ENCODE measurements around the gene MAGEA2.

DNA sequence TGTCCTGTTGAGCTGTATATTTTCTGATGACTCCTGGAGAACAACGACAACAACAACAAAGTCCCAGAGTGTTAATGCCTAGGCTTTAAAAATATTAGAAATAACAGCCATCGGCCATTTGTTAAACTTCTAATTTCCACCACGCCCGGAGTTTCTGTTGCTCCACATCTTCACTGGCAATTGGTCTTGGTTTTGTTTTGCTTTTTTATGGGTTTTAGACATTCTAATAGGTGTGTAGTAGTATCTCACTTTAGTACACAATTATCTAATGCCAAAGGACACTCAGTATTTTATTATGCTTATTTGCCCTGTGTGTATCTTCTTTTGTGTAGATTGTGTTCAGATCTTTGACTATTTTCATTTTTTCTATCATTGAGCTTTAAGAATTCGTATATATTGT is 15.1 kb downstream of the MAGEA2 start:
- TF ChIP-seq, protein P1, sequence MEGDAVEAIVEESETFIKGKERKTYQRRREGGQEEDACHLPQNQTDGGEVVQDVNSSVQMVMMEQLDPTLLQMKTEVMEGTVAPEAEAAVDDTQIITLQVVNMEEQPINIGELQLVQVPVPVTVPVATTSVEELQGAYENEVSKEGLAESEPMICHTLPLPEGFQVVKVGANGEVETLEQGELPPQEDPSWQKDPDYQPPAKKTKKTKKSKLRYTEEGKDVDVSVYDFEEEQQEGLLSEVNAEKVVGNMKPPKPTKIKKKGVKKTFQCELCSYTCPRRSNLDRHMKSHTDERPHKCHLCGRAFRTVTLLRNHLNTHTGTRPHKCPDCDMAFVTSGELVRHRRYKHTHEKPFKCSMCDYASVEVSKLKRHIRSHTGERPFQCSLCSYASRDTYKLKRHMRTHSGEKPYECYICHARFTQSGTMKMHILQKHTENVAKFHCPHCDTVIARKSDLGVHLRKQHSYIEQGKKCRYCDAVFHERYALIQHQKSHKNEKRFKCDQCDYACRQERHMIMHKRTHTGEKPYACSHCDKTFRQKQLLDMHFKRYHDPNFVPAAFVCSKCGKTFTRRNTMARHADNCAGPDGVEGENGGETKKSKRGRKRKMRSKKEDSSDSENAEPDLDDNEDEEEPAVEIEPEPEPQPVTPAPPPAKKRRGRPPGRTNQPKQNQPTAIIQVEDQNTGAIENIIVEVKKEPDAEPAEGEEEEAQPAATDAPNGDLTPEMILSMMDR (IDR thresholded peaks at IDR 0.05; ENCODE audit: low read depth, low read length, poor library complexity, severe bottlenecking): no peak
- no peak for TF ChIP-seq EZH2phosphoT487 (IDR thresholded peaks at IDR 0.05; ENCODE audit: borderline replicate concordance, low read length)
